ENCODE data around the gene CYB5R4.

The CYB5R4 gene

DNA sequence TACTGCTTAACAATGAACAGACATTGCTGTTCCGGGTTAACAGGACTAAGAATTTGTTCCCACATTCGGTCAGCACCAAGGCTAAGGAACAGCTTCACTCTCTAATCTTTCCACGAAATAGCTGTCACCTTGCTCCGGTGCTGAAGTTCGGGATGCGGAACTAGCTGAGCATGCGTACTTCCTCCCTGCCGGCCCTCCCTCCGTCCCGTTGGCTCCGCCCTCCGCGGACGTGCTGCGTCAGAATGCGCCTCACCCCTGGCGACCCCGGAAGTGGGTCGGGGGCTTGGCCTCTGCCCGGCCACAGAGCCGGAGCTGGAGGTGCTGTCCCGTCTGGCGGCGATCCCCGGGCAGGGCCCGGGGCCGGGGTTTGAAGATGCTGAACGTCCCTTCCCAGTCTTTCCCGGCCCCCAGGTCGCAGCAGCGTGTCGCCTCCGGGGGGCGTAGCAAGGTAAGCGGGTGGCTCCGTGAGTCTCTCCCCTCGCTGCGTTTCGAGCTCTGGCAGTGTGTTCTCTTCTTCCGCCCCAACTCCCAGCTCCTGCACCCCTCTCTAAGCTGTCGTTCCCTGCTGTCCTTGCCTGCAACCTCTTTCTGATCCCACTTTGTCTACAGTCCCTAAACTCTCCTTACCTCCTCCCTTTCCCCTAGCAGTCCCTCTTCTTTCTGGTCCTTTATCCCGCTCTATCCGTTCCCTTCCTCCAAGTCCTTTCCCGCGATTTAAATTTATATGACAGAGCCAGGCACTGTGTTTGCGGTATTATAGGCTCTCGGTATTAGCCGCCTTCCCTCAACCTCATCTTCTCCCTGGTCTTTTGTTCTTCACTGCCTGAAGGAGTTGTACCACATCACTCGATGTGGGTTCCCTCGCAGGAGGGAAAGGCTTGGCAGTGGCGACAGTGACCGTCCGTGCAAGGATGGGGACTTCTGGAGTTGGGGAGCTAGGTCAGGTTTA lies at the start of gene CYB5R4:
CYB5R4 (plus strand) TSS at position 280 of the 949 bp plus-strand sequence; CDS start at position 374, 94 bp downstream.
- TF ChIP-seq, protein P1, sequence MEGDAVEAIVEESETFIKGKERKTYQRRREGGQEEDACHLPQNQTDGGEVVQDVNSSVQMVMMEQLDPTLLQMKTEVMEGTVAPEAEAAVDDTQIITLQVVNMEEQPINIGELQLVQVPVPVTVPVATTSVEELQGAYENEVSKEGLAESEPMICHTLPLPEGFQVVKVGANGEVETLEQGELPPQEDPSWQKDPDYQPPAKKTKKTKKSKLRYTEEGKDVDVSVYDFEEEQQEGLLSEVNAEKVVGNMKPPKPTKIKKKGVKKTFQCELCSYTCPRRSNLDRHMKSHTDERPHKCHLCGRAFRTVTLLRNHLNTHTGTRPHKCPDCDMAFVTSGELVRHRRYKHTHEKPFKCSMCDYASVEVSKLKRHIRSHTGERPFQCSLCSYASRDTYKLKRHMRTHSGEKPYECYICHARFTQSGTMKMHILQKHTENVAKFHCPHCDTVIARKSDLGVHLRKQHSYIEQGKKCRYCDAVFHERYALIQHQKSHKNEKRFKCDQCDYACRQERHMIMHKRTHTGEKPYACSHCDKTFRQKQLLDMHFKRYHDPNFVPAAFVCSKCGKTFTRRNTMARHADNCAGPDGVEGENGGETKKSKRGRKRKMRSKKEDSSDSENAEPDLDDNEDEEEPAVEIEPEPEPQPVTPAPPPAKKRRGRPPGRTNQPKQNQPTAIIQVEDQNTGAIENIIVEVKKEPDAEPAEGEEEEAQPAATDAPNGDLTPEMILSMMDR (IDR thresholded peaks at IDR 0.05; ENCODE audit: insufficient read depth, low read depth, low read length, missing control alignments), result peak; percentile 54
- peak within 1 kb of the TSS; percentile 75 for H3K4me3 ChIP-seq (ENCODE audit: low read depth, low read length)
- peak; percentile 96 for DNase-seq (ENCODE audit: low read depth)

DNA sequence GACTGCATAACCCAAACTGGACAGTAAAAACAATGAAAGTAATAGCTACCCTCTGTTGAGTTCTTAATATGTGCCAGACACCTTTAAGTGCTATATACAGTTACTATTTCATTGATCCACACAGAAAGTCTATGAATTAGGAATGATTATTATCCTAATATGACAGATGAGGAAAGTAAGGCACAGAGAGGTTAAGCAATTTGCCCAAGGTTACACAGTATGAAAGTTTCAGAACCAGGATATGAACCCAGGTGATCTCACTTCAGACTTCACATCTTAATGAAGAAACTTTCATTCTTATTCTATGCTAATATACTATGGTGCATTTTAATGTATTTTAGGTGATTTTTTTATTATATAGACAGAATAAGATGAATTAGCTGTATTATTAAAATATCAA lies 46.9 kb upstream of the CYB5R4 start:
- no peak overlapping the region for H3K4me3 ChIP-seq (ENCODE audit: low read depth, low read length)
- TF ChIP-seq, protein P1 (IDR thresholded peaks at IDR 0.05; ENCODE audit: insufficient read depth, low read depth, low read length, missing control alignments), result no peak
- DNase-seq (ENCODE audit: low read depth), result no peak

DNA sequence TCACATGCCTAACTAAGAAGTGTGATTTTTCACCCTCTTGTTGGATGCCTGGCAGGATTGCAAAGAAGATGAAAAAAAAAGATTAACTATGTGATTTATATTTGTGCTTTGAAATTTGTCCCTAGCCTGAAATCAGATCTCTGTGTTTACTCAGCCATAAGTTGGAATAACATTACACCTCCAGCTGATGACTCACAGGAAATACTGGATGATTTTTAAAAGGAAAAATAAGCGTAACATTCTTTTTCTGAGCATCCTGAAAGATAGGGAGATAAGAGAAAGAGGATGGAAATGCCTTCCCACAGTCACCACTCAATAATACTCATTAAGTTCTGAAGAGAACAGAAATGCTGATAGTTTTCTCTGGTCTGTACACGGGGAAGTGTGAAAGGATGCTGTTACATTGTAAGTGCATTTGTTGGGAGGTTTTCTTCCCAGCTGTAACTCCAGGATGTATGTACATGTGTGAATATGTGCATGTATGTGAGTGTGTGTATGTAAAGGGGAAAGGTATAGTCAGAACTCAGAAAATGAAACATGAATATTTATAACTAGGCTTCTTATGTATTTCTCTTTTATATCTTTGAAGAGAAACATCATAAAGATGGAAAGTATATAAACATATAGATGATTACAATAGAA lies 43.7 kb upstream of the CYB5R4 start:
- no peak overlapping the region for H3K4me3 ChIP-seq (ENCODE audit: low read depth, low read length)
- no peak for DNase-seq (ENCODE audit: low read depth)
- TF ChIP-seq, protein P1 (IDR thresholded peaks at IDR 0.05; ENCODE audit: insufficient read depth, low read depth, low read length, missing control alignments), result no peak

DNA sequence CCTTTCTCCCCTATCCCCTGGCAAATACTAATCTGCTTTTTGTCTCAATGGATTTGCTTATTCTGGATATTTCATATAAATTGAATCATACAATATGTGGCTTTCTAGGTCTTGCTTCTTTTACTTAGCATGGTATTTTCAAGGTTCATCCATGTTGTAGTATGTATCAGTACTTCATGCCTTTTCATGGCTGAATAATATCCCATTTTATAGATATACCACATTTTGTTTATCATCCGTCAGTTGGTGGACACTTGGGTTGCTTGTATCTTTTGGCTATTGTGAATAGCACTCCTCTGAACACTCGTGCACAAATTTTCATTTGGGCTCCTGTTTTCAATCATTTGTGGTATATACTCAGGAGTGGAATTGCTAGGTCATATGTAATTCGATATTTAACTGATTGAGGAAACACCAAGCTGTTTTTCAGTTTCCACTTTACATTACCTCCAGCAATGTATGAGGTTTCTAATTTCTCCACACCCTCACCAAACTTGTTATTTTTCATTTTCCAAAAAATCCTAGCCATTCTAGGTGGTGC lies 36.8 kb upstream of the CYB5R4 start:
- TF ChIP-seq, protein P1 (IDR thresholded peaks at IDR 0.05; ENCODE audit: insufficient read depth, low read depth, low read length, missing control alignments), result no peak
- DNase-seq (ENCODE audit: low read depth), result no peak
- H3K4me3 ChIP-seq (ENCODE audit: low read depth, low read length), result no peak overlapping the region

DNA sequence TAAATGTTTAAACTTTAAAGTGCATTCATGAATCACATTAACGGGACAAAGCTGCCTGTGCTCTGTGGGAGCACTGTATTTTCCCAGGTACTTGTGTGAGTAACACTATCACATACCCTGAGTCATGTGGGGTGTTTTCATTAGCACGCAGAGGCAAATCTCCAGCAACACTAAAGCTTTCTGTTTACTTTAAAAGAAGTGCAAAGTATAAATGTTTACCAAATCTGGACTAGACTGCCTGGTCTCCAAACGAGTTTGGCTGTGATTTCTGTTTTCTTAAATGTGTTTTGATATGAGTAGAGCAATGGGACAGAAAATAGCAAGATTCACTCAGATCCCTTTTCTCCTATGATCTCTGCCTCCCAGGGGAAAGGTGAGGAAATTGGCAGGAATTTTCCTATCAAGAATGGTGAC lies 35.1 kb upstream of the CYB5R4 start:
- no peak overlapping the region for H3K4me3 ChIP-seq (ENCODE audit: low read depth, low read length)
- DNase-seq (ENCODE audit: low read depth), result no peak
- TF ChIP-seq, protein P1 (IDR thresholded peaks at IDR 0.05; ENCODE audit: insufficient read depth, low read depth, low read length, missing control alignments), result no peak

GRCh38 chr6:83824831-83825230 lies 34.7 kb upstream of the CYB5R4 start:
- TF ChIP-seq, protein P1 (IDR thresholded peaks at IDR 0.05; ENCODE audit: insufficient read depth, low read depth, low read length, missing control alignments), result no peak
- no peak overlapping the region for H3K4me3 ChIP-seq (ENCODE audit: low read depth, low read length)
- no peak for DNase-seq (ENCODE audit: low read depth)
